Activated CD8-positive, alpha-beta memory T cell treated with anti-CD3 and anti-CD28 coated beads for 1 hour (primary cell): Measurements from ENCODE around the gene PDXK.
A peak's percentile ranks its signal among the peaks of the same experiment; 100 is the strongest.

ENCODE experiments used
- DNase-seq, 2 donors: peaks; one replicate each; pipeline ENCODE4 v3.0.0-alpha.2; 2020; ENCODE audit warnings: low read depth in 1 of 2; ENCODE audit errors: extremely low read depth in 1 of 2

The PDXK gene

GRCh38 chr21:43801006-43801783, 82.3 kb downstream of the PDXK start:
- DNase-seq, result no peak

DNA sequence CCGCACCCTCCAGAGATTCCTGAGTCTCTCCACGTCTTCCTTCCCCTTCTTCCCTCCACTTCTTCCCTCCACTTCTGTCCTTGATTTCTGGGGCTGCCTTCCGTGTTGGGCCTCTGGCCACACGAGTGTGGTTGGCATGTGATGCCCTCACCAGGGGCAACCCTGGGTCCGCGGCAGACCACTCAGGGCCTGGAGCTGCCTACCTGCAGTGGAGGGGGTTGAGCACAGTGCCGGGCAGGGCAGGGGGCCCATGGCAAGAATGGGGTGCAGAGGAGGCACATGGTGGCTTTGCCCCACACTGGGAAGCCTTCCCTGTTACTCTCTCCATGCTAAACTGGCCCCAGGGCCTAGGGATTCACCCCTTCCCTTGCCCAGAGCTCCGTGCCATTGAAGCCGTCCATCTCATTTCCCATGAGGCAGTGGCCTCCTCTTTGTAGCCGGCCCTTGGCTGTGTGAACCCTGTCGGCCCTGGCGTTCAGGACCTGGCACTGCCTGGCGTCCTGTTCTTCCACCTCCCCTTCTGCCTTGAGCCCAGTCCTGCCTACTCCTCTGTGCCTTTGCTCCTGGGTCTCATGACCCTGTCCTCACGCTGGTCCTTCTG, 83.9 kb downstream of the PDXK start:
- DNase-seq, result no peak

DNA sequence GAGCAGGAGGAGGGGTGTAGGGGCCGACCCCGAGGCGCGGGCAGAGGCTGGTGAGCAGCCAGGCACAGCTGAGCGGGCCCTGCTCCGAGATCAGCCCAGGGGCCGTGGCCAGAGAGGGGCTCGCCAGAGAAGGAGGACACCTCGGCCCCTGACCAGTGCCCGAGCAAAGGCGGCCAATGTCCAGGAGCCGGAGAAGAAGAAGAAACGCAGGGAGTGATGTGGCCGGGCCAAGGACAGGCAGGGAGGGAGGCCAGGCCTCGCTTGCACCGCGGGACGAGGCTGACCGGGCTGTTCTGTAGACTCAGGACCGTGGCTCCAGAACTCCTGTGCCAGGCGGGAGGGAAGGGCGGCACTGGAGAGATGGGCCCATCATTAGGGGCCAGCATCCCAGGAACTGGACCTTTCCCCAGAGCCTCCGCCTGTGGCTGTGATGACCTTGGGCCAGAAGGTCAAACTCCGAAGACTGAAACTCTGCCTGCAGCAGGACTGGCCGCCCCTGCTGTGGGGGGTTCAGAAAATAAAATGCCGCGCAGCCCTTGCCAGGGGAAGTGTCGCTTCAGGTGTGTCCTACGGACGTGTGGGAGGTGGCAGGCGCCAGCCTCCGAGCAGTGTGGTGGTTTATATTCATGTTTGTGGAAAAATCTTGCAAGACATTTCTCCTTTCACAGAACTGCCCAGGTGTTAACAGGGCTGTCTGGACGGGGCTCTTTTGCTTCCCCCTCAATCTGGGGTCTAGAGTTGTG, 84.8 kb downstream of the PDXK start:
- no peak for DNase-seq

DNA sequence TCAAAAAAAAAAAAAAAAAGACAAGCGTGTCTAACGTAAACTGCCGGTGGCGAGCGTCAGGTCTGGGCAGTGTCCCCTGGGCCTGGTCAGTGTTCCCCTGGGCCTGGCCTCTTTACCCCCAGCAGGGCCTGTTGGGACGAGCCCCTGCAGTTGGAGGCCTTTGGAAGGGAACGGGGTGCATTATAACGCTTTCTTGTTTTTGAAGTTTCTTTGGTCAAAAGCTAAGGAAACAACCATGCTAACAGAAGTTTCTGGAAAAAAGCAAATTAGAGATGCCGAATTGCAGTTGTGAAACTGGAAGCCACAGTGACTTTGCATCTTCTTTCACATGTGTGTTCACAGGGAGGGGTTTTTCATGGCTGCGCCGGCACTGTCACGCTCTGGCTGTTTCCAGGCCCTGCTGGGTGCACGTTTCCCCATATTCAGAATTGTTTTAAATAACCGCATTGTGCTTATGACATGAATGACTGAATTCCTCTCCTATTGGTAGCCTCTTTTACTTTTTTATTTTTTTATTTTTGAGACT, 86.4 kb downstream of the PDXK start:
- DNase-seq, result no peak

DNA sequence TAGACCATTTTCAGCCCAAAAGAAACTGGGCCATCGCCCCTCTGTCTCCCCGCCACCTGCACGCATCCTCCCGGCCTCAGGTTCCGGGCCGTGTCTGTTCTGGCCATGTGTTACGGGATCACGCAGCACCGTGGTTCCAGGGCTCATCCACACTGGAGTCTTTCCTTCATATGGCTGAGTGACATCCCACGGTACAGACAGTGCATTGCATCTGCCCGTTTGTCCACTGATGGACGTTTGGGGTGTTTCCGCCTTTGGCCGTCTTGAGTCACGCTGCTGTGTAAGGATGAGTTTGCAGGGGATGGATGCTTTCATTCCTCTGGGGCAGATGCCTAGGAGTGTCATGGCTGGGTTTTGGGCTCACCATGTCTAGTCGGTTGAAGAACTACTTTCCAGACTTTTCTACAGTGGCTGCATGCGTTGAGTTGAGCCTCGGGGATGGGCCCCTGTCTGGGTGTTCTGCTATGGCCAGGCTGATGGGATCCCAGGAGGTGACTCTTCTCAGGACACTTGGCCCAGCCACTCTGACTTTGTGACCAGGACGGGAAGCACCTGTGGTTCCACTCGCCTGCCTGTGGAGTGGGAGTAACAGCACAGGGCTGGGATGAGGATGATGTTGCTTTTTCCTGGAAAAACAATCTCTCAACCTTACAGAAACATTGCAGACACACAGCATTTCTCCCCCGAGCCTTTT, 87.2 kb downstream of the PDXK start:
- DNase-seq, result no peak

- DNase-seq, result no peak
Observed at GRCh38 chr21:43808367-43808766, 89.4 kb downstream of the PDXK start.

- no peak for DNase-seq
Observed at GRCh38 chr21:43808832-43809251, 89.9 kb downstream of the PDXK start.

DNA sequence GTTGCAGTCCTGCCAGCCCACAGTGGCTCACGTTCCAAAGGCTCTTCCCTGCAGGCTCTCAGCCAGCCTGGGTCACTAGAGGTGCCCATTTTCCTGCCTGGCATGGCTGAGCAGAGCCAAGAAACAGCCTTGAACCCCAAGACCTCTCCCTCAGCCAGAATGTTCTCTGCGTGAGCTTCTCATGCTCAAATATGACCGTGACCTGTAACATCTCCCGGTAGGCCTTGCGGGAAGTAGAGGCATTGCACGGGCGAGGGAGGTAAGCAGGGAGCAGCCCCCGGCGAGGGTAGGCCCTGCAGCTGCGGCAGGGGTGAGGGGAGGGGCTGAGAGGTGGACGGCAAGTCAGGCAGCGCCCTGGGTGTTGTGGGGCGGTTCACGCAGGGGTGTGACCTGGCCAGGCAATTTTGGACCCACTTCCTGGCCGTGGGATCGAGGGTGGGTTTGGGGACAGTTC, 90.4 kb downstream of the PDXK start:
- DNase-seq, result no peak

- DNase-seq, result no peak
Observed at GRCh38 chr21:43809853-43810504, 91.0 kb downstream of the PDXK start.

GRCh38 chr21:43810505-43811261, 91.8 kb downstream of the PDXK start:
- peak; percentile 60 to 79 for DNase-seq

- DNase-seq, result no peak
Observed at GRCh38 chr21:43811262-43812105, 92.6 kb downstream of the PDXK start.
